SH-SY5Y (cell line): ENCODE data around the gene ATAD1.

Experiments
- GATA2 ChIP-seq: IDR thresholded peaks from 2 replicates; pipeline ENCODE4 v1.6.1; 2011; ENCODE audit warnings: mild to moderate bottlenecking, low read depth, low read length
- GATA3 ChIP-seq: IDR thresholded peaks from 2 replicates; pipeline ENCODE4 v1.6.1; 2011; ENCODE audit warnings: low read depth, mild to moderate bottlenecking, low read length, moderate library complexity

Gene ATAD1

GRCh38 chr10:87850742-87851205 lies 32.7 kb upstream of the ATAD1 start:
- TF ChIP-seq GATA3: no peak
- TF ChIP-seq GATA2: no peak

GRCh38 chr10:87849001-87849400 lies 31.0 kb upstream of the ATAD1 start:
- TF ChIP-seq GATA3 (no peak), GATA2 (no peak)

GRCh38 chr10:87847550-87847949 lies 29.5 kb upstream of the ATAD1 start:
- TF ChIP-seq GATA2 (no peak), GATA3 (no peak)

GRCh38 chr10:87846023-87846422 lies 28.0 kb upstream of the ATAD1 start:
- no peak for TF ChIP-seq GATA2
- no peak for TF ChIP-seq GATA3

GRCh38 chr10:87845624-87845998 lies 27.6 kb upstream of the ATAD1 start:
- TF ChIP-seq GATA3 (no peak), GATA2 (no peak)

GRCh38 chr10:87844837-87845623 lies 27.0 kb upstream of the ATAD1 start:
- TF ChIP-seq GATA2 (no peak), GATA3 (no peak)

GRCh38 chr10:87843714-87844113 lies 25.7 kb upstream of the ATAD1 start:
- no peak for TF ChIP-seq GATA3
- TF ChIP-seq GATA2: no peak

- TF ChIP-seq GATA3 (no peak), GATA2 (no peak)
Measured at GRCh38 chr10:87842776-87843497, 24.9 kb upstream of the ATAD1 start.

GRCh38 chr10:87842220-87842641 lies 24.2 kb upstream of the ATAD1 start:
- no peak for TF ChIP-seq GATA3
- no peak for TF ChIP-seq GATA2

GRCh38 chr10:87841186-87841585 lies 23.2 kb upstream of the ATAD1 start:
- TF ChIP-seq GATA2 (no peak), GATA3 (no peak)

- no peak for TF ChIP-seq GATA3
- TF ChIP-seq GATA2: no peak
Measured at GRCh38 chr10:87838650-87839049, 20.6 kb upstream of the ATAD1 start.

- no peak for TF ChIP-seq GATA2
- TF ChIP-seq GATA3: no peak
Measured at GRCh38 chr10:87837445-87837844, 19.4 kb upstream of the ATAD1 start.

- TF ChIP-seq GATA2 (no peak), GATA3 (no peak)
Measured at GRCh38 chr10:87836098-87836497, 18.1 kb upstream of the ATAD1 start.

GRCh38 chr10:87829986-87830729 lies 12.1 kb upstream of the ATAD1 start:
- TF ChIP-seq GATA3 (no peak), GATA2 (no peak)
